Measurements from ENCODE around the gene KRT86.
A peak's percentile ranks its signal among the peaks of the same experiment; 100 is the strongest.
"Not testable (repeated sequence)": the region's sequence is repeated elsewhere in the genome, so short reads cannot be mapped to it uniquely, and the experiment has no call there.

KRT86 gene

DNA sequence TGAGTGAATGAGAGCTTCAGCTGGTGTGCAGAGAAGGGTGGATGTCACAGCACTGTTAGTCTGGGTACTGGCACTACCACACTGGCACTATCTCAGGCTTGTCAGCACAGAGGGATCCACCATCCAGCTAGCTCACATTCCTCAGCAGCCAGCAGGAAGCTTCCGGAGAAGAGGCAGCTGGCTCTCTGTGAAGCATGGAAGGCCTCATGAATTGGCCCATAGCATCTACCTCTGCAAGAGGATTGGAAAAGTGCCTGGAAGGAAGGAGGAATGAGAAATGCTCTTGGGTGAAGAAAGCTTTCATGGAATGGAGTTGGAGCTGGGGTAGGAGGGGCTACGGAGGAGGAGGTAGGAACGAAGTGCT lies 36.8 kb downstream of the KRT86 start:
- no peak overlapping the region for H3K4me3 ChIP-seq (ENCODE audit: low read depth, low read length)
- DNase-seq (ENCODE audit: low read depth) = no peak
- TF ChIP-seq CTCF (IDR thresholded peaks at IDR 0.05; ENCODE audit: low read depth, low read length) (no peak), POLR2A (IDR thresholded peaks at IDR 0.05; ENCODE audit: extremely low read depth, insufficient read length) (no peak), MYC (IDR thresholded peaks at IDR 0.05; ENCODE audit: low read depth, low read length) (no peak)
- TF ChIP-seq, protein P1, sequence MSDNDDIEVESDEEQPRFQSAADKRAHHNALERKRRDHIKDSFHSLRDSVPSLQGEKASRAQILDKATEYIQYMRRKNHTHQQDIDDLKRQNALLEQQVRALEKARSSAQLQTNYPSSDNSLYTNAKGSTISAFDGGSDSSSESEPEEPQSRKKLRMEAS (IDR thresholded peaks at IDR 0.05; ENCODE audit: low read depth, low read length) = no peak

DNA sequence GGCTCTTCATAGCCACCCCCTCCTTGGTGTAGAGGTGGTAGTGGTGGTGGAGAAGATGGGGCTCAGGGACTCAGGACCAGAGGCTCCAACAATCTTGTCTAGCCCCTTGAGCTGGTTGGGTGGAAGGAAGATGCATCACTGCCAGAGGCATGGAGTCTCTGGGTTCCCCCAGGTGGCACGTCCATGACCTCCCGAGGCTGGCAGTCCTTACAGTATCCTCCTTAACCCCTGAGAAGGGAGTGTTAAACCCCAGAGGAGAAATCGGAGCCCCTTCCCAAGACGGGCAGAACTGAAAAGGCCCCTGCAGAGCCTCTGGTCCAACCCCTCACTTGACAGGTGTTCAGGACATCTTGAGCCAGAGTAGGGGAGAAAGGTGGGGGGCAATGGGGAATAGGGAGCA lies 37.6 kb downstream of the KRT86 start:
- TF ChIP-seq MYC (IDR thresholded peaks at IDR 0.05; ENCODE audit: low read depth, low read length) (no peak), POLR2A (IDR thresholded peaks at IDR 0.05; ENCODE audit: extremely low read depth, insufficient read length) (no peak), CTCF (IDR thresholded peaks at IDR 0.05; ENCODE audit: low read depth, low read length) (no peak)
- TF ChIP-seq, protein P1 (IDR thresholded peaks at IDR 0.05; ENCODE audit: low read depth, low read length) = no peak
- DNase-seq (ENCODE audit: low read depth) = no peak
- no peak overlapping the region for H3K4me3 ChIP-seq (ENCODE audit: low read depth, low read length)

DNA sequence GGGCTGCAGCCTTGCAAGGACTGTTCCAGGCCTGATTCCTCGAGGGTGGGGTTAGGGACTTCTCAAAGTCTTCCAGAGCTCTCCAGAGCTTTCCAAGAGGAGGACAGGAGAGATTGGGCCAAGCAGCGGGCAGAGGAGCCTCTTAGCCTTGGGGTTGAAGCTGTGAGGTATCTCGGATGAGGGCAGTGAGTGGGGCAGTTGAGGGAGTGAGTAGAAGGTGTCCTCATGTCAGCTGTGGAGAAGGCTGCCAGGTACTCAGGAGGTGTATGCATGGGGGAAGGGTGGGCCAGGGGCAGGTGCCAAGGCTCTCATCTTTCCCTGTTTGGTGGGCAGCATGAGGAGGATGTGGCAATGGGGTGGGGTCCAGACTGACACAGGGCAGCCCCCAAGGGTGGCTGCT lies 39.0 kb downstream of the KRT86 start:
- no peak overlapping the region for H3K4me3 ChIP-seq (ENCODE audit: low read depth, low read length)
- no peak for DNase-seq (ENCODE audit: low read depth)
- TF ChIP-seq MYC (IDR thresholded peaks at IDR 0.05; ENCODE audit: low read depth, low read length) = no peak
- TF ChIP-seq, protein P1 (IDR thresholded peaks at IDR 0.05; ENCODE audit: low read depth, low read length) = no peak
- no peak for TF ChIP-seq POLR2A (IDR thresholded peaks at IDR 0.05; ENCODE audit: extremely low read depth, insufficient read length)
- no peak for TF ChIP-seq CTCF (IDR thresholded peaks at IDR 0.05; ENCODE audit: low read depth, low read length)

- TF ChIP-seq POLR2A (IDR thresholded peaks at IDR 0.05; ENCODE audit: extremely low read depth, insufficient read length) (no peak), CTCF (IDR thresholded peaks at IDR 0.05; ENCODE audit: low read depth, low read length) (no peak), MYC (IDR thresholded peaks at IDR 0.05; ENCODE audit: low read depth, low read length) (no peak)
- TF ChIP-seq, protein P1 (IDR thresholded peaks at IDR 0.05; ENCODE audit: low read depth, low read length) = no peak
- DNase-seq (ENCODE audit: low read depth) = no peak
- H3K4me3 ChIP-seq (ENCODE audit: low read depth, low read length) = no peak overlapping the region
Measured at GRCh38 chr12:52313926-52314325, 39.5 kb downstream of the KRT86 start.

DNA sequence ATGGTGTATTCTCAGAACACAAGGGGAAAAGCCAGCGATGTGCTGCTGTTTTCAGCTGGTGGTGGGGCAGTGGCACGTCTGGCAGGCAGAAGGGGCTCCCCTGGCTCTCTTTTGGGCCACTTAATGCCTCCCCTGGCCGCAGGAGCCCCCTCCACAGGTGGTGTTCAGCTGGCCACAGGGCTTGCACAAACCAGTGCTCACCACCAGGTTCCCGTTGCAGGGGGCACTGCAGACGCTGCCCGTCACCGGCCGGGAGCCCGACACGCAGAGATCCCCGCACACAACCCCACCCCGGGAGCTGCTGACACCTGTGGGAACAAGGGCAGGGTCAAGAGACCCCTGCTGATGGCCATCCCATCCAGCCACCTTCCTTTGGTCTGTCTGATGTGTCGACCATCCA lies 40.1 kb downstream of the KRT86 start:
- TF ChIP-seq MYC (IDR thresholded peaks at IDR 0.05; ENCODE audit: low read depth, low read length) = no peak
- no peak for TF ChIP-seq CTCF (IDR thresholded peaks at IDR 0.05; ENCODE audit: low read depth, low read length)
- TF ChIP-seq, protein P1 (IDR thresholded peaks at IDR 0.05; ENCODE audit: low read depth, low read length) = no peak
- TF ChIP-seq POLR2A (IDR thresholded peaks at IDR 0.05; ENCODE audit: extremely low read depth, insufficient read length) = no peak
- H3K4me3 ChIP-seq (ENCODE audit: low read depth, low read length) = no peak overlapping the region
- no peak for DNase-seq (ENCODE audit: low read depth)

DNA sequence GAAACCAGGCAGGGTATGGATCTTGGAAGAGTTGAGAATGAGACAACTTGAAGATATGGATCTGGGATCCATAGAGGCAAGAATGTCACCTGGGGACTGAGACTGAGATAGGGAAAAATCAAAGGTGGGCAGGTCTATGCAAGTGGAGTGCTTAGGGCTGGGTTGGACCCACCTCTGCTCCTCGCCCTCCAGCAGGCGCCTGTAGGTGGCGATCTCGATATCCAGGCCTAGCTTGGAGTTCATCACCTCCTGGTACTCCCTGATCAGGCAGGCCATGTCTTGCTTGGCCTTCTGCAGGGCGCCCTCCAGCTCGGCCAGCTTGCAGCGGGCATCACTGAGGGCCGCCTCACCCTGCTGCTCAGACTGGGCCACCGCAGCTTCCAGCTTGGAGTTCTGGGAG lies 41.3 kb downstream of the KRT86 start:
- peak; percentile 76 for TF ChIP-seq CTCF (IDR thresholded peaks at IDR 0.05; ENCODE audit: low read depth, low read length)
- not testable (repeated sequence) for H3K4me3 ChIP-seq (ENCODE audit: low read depth, low read length)
- peak; percentile 53 for DNase-seq (ENCODE audit: low read depth)

Measured in NB4 (cell line).